HCT116 (cell line): ENCODE measurements around the gene RADIL. TPM values are rescaled to one million over a fixed set of nuclear protein-coding genes. Genes with fewer than 3 reads are reported as not detected.

ENCODE experiments used
- ATAC-seq: fragments of 200-7000 bp; cut with Tn5 transposase; 2 replicates; pipeline ENCODE4 v1.9.1; 2020; ENCODE audit warnings: mild to moderate bottlenecking, moderate library complexity
- BruUV-seq: library from RNA; stranded (reverse); fragments of 400-500 nt; replicated peaks from 2 replicates; lab custom pipeline; 2021; lab: Mats Ljungman, UMichigan
- CTCF ChIA-PET: fragments of 300-600 bp; sonication (Branson Sonifier 250); formaldehyde crosslinking; loops from one replicate; lab custom pipeline; 2021; ENCODE audit warnings: antibody characterized with exemption; lab: Charles Lee
- POLR2A ChIA-PET: fragments of 300-600, 350-600 bp; sonication (Branson Sonifier 250); formaldehyde crosslinking; loops from one replicate; lab custom pipeline; 2021; ENCODE audit warnings: antibody characterized with exemption; lab: Charles Lee
- RAD21 ChIA-PET, 2 experiments: fragments of 300-600 bp; sonication (Branson Sonifier 250); formaldehyde crosslinking; loops; one replicate each; lab custom pipeline; 2023; ENCODE audit warnings: low total read pairs in 2 of 2; ENCODE audit not compliant: uncharacterized antibody in 2 of 2, unreplicated experiment in 2 of 2, low non-redundant PET in 1 of 2; lab: Charles Lee
- DNase-seq: peaks from one replicate; pipeline ENCODE4 v3.0.0-alpha.2; 2010; ENCODE audit warnings: low read depth, low spot score
- H2AFZ ChIP-seq: fragments of 200-600 bp; shearing (Covaris generic), sonication (generic); 2 replicates; pipeline ENCODE4 v1.6.1; 2017; ENCODE audit warnings: low read depth, mixed run types, mixed read lengths, antibody characterized with exemption, low read length; ENCODE audit not compliant: poor library complexity, severe bottlenecking
- H3K27ac ChIP-seq: 2 replicates; pipeline ENCODE4 v1.5.1; 2012; ENCODE audit warnings: low read depth, low read length
- H3K27me3 ChIP-seq: fragments of 200-600 bp; sonication (generic); 2 replicates; pipeline ENCODE4 v1.6.1; 2016; ENCODE audit warnings: mixed run types, low read length, mixed read lengths; ENCODE audit not compliant: insufficient read depth
- H3K36me3 ChIP-seq, 2 experiments: fragments of 200-500 bp in 1 of 2; fragments of 200-600 bp in 1 of 2; sonication (Bioruptor generic) in 1 of 2; sonication (generic) in 1 of 2; 2 replicates each; pipeline versions ENCODE4 v1.5.1 to v1.6.1; 2014 to 2016; ENCODE audit warnings: low read length in 2 of 2, inconsistent platforms in 1 of 2, mixed read lengths in 1 of 2, mixed run types in 1 of 2; ENCODE audit not compliant: insufficient read depth in 2 of 2, control insufficient read depth in 1 of 2
- H3K4me1 ChIP-seq, 2 experiments: fragments of 200-600 bp in 1 of 2; sonication (generic) in 1 of 2; 2 replicates each; pipeline versions ENCODE4 v1.5.1 to v1.6.1; 2012 to 2017; ENCODE audit warnings: low read length in 2 of 2, inconsistent platforms in 1 of 2, mild to moderate bottlenecking in 1 of 2, mixed read lengths in 1 of 2, mixed run types in 1 of 2, moderate library complexity in 1 of 2; ENCODE audit not compliant: insufficient read depth in 2 of 2, control insufficient read depth in 1 of 2
- H3K4me2 ChIP-seq: fragments of 200-600 bp; sonication (generic); 2 replicates; pipeline ENCODE4 v1.6.1; 2017; ENCODE audit warnings: mixed run types, low read length, mixed read lengths
- H3K4me3 ChIP-seq, 2 experiments: fragments of 200-600 bp in 1 of 2; sonication (generic) in 1 of 2; replicated peaks in 1 of 2; 2 replicates each; pipeline ENCODE4 v1.5.1; 2011 to 2016; ENCODE audit warnings: low read length in 2 of 2, control low read depth in 1 of 2, low read depth in 1 of 2, mild to moderate bottlenecking in 1 of 2, mixed read lengths in 1 of 2, mixed run types in 1 of 2
- H3K79me2 ChIP-seq: fragments of 200-600 bp; sonication (generic); 2 replicates; pipeline ENCODE4 v1.6.1; 2017; ENCODE audit warnings: mild to moderate bottlenecking, mixed run types, low read length, moderate library complexity, mixed read lengths; ENCODE audit not compliant: insufficient read depth
- H3K9ac ChIP-seq: fragments of 200-600 bp; sonication (generic); 2 replicates; pipeline ENCODE4 v1.6.1; 2016; ENCODE audit warnings: low read length, mixed read lengths
- H3K9me2 ChIP-seq: fragments of 200-600 bp; sonication (generic), shearing (Covaris generic); 2 replicates; pipeline ENCODE4 v1.6.1; 2017; ENCODE audit warnings: mixed run types, mild to moderate bottlenecking, moderate library complexity; ENCODE audit not compliant: insufficient read depth
- H3K9me3 ChIP-seq, 2 experiments: fragments of 200-500 bp in 1 of 2; fragments of 200-600 bp in 1 of 2; sonication (Bioruptor generic) in 1 of 2; sonication (generic) in 1 of 2; 2 replicates each; pipeline ENCODE4 v1.6.1; 2014 to 2017; ENCODE audit warnings: low read length in 2 of 2, mixed read lengths in 2 of 2, inconsistent platforms in 1 of 2, low read depth in 1 of 2, mild to moderate bottlenecking in 1 of 2, mixed run types in 1 of 2, moderate library complexity in 1 of 2; ENCODE audit not compliant: control insufficient read depth in 1 of 2, insufficient read depth in 1 of 2
- H4K20me1 ChIP-seq: fragments of 200-600 bp; sonication (generic), shearing (Covaris generic); 2 replicates; pipeline ENCODE4 v1.6.1; 2017; ENCODE audit warnings: mixed run types, mild to moderate bottlenecking, moderate library complexity; ENCODE audit not compliant: insufficient read depth
- EZH2phosphoT487 ChIP-seq: fragments of 200-600 bp; IDR thresholded peaks from 2 replicates; pipeline ENCODE4 v1.6.1; 2018; ENCODE audit warnings: antibody characterized with exemption, borderline replicate concordance
- JUND ChIP-seq: IDR thresholded peaks from 2 replicates; pipeline ENCODE4 v1.6.1; 2012
- SP1 ChIP-seq: IDR thresholded peaks from 2 replicates; pipeline ENCODE4 v1.6.1; 2012; ENCODE audit warnings: low read depth
- SRF ChIP-seq: IDR thresholded peaks from 2 replicates; pipeline ENCODE4 v1.6.1; 2012; ENCODE audit warnings: low read depth
- TCF7L2 ChIP-seq: IDR thresholded peaks from 2 replicates; pipeline ENCODE4 v1.7.0; 2011; ENCODE audit warnings: borderline replicate concordance, inconsistent platforms; ENCODE audit not compliant: insufficient read depth, insufficient read length; ENCODE audit errors: extremely low read depth
- YY1 ChIP-seq: IDR thresholded peaks from 2 replicates; pipeline ENCODE4 v1.6.1; 2011; ENCODE audit warnings: low read length, low read depth, moderate library complexity, mild to moderate bottlenecking; ENCODE audit not compliant: insufficient replicate concordance; ENCODE audit errors: extremely low read depth
- intact Hi-C: fragments of 100-400 bp; cut with micrococcal nuclease; formaldehyde crosslinking; loops from 2 replicates; pipeline ENCODE4 v1.10.0; 2022
- total RNA-seq: library from RNA; stranded (reverse); gene quantifications from one replicate; pipeline ENCODE4 v1.2.1, GENCODE V29; 2021; ENCODE audit not compliant: unreplicated experiment
- TF ChIP-seq, protein P1 (sequence below): IDR thresholded peaks from 2 replicates; pipeline ENCODE4 v1.6.1; 2011; ENCODE audit warnings: mild to moderate bottlenecking, low read length, moderate library complexity; ENCODE audit not compliant: insufficient replicate concordance; ENCODE audit errors: extremely low read depth
- TF ChIP-seq, protein P2 (sequence below): IDR thresholded peaks from 2 replicates; pipeline ENCODE4 v1.6.1; 2012; ENCODE audit warnings: low read depth

RADIL gene
- total RNA-seq, 1 experiment from 2014 or later = 5.3 TPM

DNA sequence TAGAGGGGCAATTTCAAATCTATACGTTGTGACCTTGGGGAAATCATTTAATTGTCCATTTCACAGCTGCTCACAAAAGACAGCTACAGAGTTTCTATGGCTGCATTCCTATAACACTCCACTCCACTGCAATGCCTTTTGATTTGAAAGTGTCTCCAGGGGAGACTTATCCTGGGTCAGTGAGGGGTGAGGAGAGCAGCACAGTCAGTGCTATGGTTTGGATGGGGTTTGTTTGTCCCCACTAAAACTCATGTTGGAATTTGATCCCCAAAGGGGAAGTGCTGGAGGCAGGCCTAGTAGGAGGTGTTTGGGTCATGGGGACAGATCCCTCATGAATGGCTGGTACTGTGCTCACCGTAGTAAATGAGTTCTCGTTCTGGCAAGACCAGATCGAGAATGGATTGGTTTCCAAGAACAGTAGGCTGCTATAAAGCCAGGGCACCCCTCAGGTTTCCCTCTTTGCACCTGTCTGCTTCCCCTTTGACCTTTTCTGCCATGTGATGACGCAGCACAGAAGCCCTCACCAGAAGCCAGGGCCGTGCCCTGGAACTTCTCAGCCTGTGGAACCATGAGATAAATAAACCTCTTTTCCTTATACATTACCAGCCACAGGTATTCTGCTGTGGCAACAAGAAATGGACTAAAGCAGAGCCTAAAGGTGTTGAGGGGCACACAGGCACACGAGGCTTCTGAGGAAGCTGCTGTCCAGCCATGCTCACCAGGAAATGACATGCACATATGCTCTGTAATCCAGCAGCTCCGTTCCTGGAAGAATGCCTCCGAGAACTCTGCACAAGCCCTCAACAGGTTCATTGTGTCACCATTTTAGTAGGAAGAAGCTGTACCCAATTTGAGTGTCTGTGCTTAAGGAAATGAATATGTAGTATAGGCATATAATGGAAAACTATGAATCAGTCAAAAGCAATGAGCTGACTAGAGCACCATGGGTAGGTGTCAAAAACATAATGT is 16.7 kb downstream of the RADIL start:
- BruUV-seq = no TSS peak
- Histone ChIP-seq H3K27me3 (no peaks in the 10 kb centered on the region), H3K9ac (no peak overlapping the region), H4K20me1 (no peaks in the 10 kb centered on the region), H3K79me2 (no peaks in the 10 kb centered on the region; the same call in 1 of the 2 replicates), H3K4me1 (no peaks in the 10 kb centered on the region), H3K36me3 (no peaks in the 10 kb centered on the region), H3K4me3 (no peak overlapping the region), H3K9me3 (no peaks in the 10 kb centered on the region), H3K4me2 (no peak overlapping the region), H2AFZ (no peak overlapping the region), H3K27ac (no peak overlapping the region), H3K9me2 (no peaks in the 10 kb centered on the region)
- TF ChIP-seq, protein P1, sequence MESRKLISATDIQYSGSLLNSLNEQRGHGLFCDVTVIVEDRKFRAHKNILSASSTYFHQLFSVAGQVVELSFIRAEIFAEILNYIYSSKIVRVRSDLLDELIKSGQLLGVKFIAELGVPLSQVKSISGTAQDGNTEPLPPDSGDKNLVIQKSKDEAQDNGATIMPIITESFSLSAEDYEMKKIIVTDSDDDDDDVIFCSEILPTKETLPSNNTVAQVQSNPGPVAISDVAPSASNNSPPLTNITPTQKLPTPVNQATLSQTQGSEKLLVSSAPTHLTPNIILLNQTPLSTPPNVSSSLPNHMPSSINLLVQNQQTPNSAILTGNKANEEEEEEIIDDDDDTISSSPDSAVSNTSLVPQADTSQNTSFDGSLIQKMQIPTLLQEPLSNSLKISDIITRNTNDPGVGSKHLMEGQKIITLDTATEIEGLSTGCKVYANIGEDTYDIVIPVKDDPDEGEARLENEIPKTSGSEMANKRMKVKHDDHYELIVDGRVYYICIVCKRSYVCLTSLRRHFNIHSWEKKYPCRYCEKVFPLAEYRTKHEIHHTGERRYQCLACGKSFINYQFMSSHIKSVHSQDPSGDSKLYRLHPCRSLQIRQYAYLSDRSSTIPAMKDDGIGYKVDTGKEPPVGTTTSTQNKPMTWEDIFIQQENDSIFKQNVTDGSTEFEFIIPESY = no peak
- no peak for TF ChIP-seq SP1
- TF ChIP-seq, protein P2, sequence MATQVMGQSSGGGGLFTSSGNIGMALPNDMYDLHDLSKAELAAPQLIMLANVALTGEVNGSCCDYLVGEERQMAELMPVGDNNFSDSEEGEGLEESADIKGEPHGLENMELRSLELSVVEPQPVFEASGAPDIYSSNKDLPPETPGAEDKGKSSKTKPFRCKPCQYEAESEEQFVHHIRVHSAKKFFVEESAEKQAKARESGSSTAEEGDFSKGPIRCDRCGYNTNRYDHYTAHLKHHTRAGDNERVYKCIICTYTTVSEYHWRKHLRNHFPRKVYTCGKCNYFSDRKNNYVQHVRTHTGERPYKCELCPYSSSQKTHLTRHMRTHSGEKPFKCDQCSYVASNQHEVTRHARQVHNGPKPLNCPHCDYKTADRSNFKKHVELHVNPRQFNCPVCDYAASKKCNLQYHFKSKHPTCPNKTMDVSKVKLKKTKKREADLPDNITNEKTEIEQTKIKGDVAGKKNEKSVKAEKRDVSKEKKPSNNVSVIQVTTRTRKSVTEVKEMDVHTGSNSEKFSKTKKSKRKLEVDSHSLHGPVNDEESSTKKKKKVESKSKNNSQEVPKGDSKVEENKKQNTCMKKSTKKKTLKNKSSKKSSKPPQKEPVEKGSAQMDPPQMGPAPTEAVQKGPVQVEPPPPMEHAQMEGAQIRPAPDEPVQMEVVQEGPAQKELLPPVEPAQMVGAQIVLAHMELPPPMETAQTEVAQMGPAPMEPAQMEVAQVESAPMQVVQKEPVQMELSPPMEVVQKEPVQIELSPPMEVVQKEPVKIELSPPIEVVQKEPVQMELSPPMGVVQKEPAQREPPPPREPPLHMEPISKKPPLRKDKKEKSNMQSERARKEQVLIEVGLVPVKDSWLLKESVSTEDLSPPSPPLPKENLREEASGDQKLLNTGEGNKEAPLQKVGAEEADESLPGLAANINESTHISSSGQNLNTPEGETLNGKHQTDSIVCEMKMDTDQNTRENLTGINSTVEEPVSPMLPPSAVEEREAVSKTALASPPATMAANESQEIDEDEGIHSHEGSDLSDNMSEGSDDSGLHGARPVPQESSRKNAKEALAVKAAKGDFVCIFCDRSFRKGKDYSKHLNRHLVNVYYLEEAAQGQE = no peak
- TF ChIP-seq JUND = no peak
- TF ChIP-seq TCF7L2 = no peak
- no peak for TF ChIP-seq SRF
- TF ChIP-seq EZH2phosphoT487 = no peak
- TF ChIP-seq YY1 = no peak
- ChIA-PET RAD21 (no interaction called here), CTCF (interaction anchor here (1.1 kb wide), 1 partner anchor 17 kb away, joined by 3 read pairs; the partner anchor contains the start of gene RADIL), POLR2A (no interaction called here)
- DNase-seq = no peak
- intact Hi-C loops = no loop called here
- no peak for ATAC-seq
